ENCODE measurements around the gene GORAB.

- TF ChIP-seq CTCF (IDR thresholded peaks at IDR 0.05) (no peak), POLR2A (IDR thresholded peaks at IDR 0.05) (no peak)
Observed at GRCh38 chr1:170548497-170548896, 16.5 kb downstream of the GORAB start.
